OCI-LY1 (cell line): ENCODE measurements around the gene OR5A1.

Source experiments
- CTCF ChIP-seq: fragments of 200-600 bp; sonication (generic), shearing (Covaris generic); IDR thresholded peaks from 2 replicates; pipeline ENCODE4 v1.5.1; 2017; ENCODE audit warnings: mild to moderate bottlenecking, antibody characterized with exemption, low read length, moderate library complexity, mixed read lengths
- EZH2 ChIP-seq: fragments of 200-600 bp; sonication (generic), shearing (Covaris generic); IDR thresholded peaks from 2 replicates; pipeline ENCODE4 v1.8.0; 2017; ENCODE audit warnings: borderline replicate concordance, mixed run types, mild to moderate bottlenecking, antibody characterized with exemption, low read length, moderate library complexity, mixed read lengths

DNA sequence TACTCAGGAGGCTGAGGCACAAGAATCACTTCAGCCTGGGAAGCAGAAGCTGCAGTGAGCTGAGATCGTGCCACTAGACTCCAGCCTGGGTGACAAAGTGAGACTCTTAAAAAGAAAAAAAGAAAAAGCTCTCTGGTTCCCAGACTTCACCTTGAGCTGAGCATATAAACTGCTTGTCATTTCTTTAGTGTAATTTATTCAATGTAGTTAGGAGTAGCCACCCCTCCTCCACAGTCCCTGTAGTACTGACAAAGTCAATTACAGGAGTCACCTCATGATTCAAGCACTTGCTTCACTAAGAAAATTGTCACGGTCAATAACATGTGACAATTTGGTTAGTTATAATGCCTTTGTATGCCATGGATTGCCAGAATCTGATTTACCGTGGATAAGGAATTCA is 44.1 kb downstream of the OR5A1 start:
- TF ChIP-seq EZH2 = no peak
- TF ChIP-seq CTCF = no peak
